Erythroblast (primary cell): ENCODE results near the gene WT1.

ENCODE experiments used
- GATA1 ChIP-seq: IDR thresholded peaks from 2 replicates; pipeline ENCODE4 v1.6.1; 2011; ENCODE audit warnings: low read depth, mild to moderate bottlenecking, control low read depth, low read length, moderate library complexity
- POLR2A ChIP-seq: IDR thresholded peaks from 2 replicates; pipeline ENCODE4 v1.6.1; 2011; ENCODE audit warnings: mild to moderate bottlenecking, low read length

DNA sequence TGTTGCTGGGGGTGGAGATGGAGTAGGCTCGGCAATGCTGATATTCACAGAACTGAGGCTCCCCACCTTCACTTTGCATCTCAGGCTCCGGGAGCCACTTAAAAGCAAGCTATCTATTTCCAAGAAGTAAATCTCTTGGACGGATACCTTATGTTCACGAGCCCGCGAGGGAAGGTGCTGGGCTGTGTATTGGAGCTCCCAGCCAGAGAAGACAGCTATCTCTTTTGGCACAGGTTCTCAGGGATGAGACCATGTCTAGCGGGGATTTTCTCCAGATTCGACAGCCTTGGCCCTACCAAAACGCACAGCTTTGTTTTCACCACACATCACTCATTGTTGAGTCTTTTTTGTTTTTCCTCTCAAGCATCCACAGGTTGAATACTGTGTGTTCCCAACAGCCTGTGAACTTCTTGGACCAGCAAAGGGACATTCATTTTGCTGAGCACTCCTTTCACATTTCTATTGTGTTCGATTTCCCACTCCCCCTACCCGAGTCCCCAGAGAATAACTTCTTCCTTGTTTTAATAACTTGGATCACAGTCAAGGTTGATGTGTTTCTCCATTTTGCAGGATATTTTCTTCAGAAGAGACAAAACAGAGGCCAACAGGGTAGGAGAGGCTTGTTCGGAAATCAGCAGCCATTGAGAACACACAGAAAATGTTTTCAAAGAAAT is 23.3 kb downstream of the WT1 start:
- no peak for TF ChIP-seq POLR2A
- no peak for TF ChIP-seq GATA1
